ENCODE data around the gene ALG6. TPM values are rescaled to one million over a fixed set of nuclear protein-coding genes. Genes with fewer than 3 reads are reported as not detected.
A peak's percentile ranks its signal among the peaks of the same experiment; 100 is the strongest.
"Not testable (repeated sequence)": the region's sequence is repeated elsewhere in the genome, so short reads cannot be mapped to it uniquely, and the experiment has no call there.

The ALG6 gene
- total and polyA plus RNA-seq, 7 donors: 3.3 to 6.9 (median 4.2) TPM

GRCh38 chr1:63342402-63342801, 25.0 kb upstream of the ALG6 start:
- no peaks in the 10 kb centered on the region for H3K36me3 ChIP-seq (ENCODE audit: insufficient read depth in 1 of 2, low read depth in 1 of 2)
- ATAC-seq (no peak), DNase-seq (no peak)
- 53 to 72% (median 55%) methylated on average over 2 of the region's 2 CpGs for WGBS, 3 donors
- H3K27ac ChIP-seq: no peak overlapping the region
- no peaks in the 10 kb centered on the region for H3K4me1 ChIP-seq
- H3K4me3 ChIP-seq: no peak overlapping the region
- H3K9me3 ChIP-seq: no peaks in the 10 kb centered on the region
- H3K27me3 ChIP-seq (ENCODE audit: insufficient read depth in 3 of 3, low read length in 2 of 3): no peaks in the 10 kb centered on the region
- intact Hi-C loops (cut with DNase I): no loop called here
- TF ChIP-seq CTCF (IDR thresholded peaks at IDR 0.05): no peak

- no peak for TF ChIP-seq CTCF (IDR thresholded peaks at IDR 0.05)
- H3K27ac ChIP-seq: no peak overlapping the region
- no peaks in the 10 kb centered on the region for H3K4me1 ChIP-seq
- H3K27me3 ChIP-seq (ENCODE audit: insufficient read depth in 3 of 3, low read length in 2 of 3): no peaks in the 10 kb centered on the region
- 40 to 50% (median 50%) methylated on average over 1 of the region's 1 CpG for WGBS, 3 donors
- DNase-seq (no peak), ATAC-seq (no peak)
- intact Hi-C loops (cut with DNase I): no loop called here
- H3K9me3 ChIP-seq: no peaks in the 10 kb centered on the region
- H3K4me3 ChIP-seq: no peak overlapping the region
- H3K36me3 ChIP-seq (ENCODE audit: insufficient read depth in 1 of 2, low read depth in 1 of 2): no peaks in the 10 kb centered on the region
Observed at GRCh38 chr1:63343922-63344321, 23.5 kb upstream of the ALG6 start.

- Histone ChIP-seq H3K4me1 (no peaks in the 10 kb centered on the region), H3K9me3 (no peaks in the 10 kb centered on the region), H3K36me3 (ENCODE audit: insufficient read depth in 1 of 2, low read depth in 1 of 2) (no peaks in the 10 kb centered on the region), H3K27ac (no peak overlapping the region), H3K4me3 (no peak overlapping the region), H3K27me3 (ENCODE audit: insufficient read depth in 3 of 3, low read length in 2 of 3) (peaks cover 0 to 12% (median 11%) of the 10 kb centered on the region in 3 donors)
- intact Hi-C loops (cut with DNase I): no loop called here
- no peak for TF ChIP-seq CTCF (IDR thresholded peaks at IDR 0.05)
- no peak for DNase-seq
- 58 to 78% (median 69%) methylated on average over 5 of the region's 5 CpGs for WGBS, 3 donors
- ATAC-seq: peak in 2 of 4 donors; percentile 42 to 82
Observed at GRCh38 chr1:63350320-63350719, 17.1 kb upstream of the ALG6 start.

- no peaks in the 10 kb centered on the region for H3K9me3 ChIP-seq
- no peak for TF ChIP-seq CTCF (IDR thresholded peaks at IDR 0.05)
- DNase-seq (no peak), ATAC-seq (no peak)
- H3K4me1 ChIP-seq: no peaks in the 10 kb centered on the region
- H3K4me3 ChIP-seq: no peak overlapping the region
- no peaks in the 10 kb centered on the region for H3K36me3 ChIP-seq (ENCODE audit: insufficient read depth in 1 of 2, low read depth in 1 of 2)
- 66 to 87% (median 82%) methylated on average over 2 of the region's 2 CpGs for WGBS, 3 donors
- intact Hi-C loops (cut with DNase I): no loop called here
- no peak overlapping the region for H3K27ac ChIP-seq
- peaks cover 0 to 12% (median 11%) of the 10 kb centered on the region in 3 donors for H3K27me3 ChIP-seq (ENCODE audit: insufficient read depth in 3 of 3, low read length in 2 of 3)
Observed at GRCh38 chr1:63352736-63353135, 14.7 kb upstream of the ALG6 start.

GRCh38 chr1:63356234-63356633, 11.2 kb upstream of the ALG6 start:
- ATAC-seq; H3K4me3 ChIP-seq; H3K4me1 ChIP-seq; H3K36me3 ChIP-seq (ENCODE audit: insufficient read depth in 1 of 2, low read depth in 1 of 2); DNase-seq; intact Hi-C loops (cut with DNase I); H3K9me3 ChIP-seq; H3K27ac ChIP-seq: not testable (repeated sequence)
- peaks cover 0 to 12% (median 11%) of the 10 kb centered on the region in 3 donors for H3K27me3 ChIP-seq (ENCODE audit: insufficient read depth in 3 of 3, low read length in 2 of 3)
- WGBS, 3 donors: 72 to 83% (median 78%) methylated on average over 2 of the region's 2 CpGs

Data from psoas muscle (tissue), 8 donors.